ENCODE data around the gene PLEKHG5.
"Not testable (repeated sequence)": the region's sequence is repeated elsewhere in the genome, so short reads cannot be mapped to it uniquely, and the experiment has no call there.

Gene PLEKHG5

DNA sequence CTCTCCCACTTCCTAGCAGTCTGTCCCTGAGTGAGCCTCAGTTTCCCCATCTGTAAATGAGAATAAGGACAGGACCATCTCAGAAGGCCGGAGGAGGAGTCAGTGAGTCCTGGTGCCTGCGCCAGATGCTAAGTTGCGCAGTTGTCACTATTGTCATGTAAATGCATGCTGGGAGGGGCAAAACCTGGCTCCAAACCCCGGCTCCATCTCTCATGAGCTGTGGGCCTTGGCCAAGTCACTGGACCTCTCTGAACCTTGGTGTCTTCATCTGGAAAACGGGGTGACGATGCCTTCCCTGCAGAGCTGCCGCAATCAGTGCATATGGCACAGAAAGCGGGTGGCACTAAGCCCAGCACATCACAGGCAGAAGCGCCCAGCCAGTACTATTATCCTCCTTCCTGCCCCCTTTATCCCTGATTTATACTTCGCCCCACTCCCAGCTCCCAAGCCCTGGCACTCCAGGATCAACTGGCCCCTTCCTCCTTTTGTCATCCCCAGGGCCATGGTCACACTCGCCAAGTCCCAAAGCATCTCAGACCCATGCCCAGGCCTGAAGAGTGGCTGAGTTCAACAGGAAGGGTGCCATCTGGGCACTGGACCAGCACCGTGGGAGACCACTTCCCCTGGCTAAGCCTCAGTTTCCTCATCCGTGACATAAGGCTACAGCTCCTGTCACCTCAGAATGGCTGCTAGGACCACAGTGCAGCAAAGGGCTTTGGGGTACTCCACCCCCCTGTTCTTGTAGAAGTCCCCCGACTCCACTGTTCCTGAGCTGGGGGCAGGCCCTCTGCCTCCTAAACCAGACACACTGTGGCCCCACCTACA, 4.3 kb upstream of the PLEKHG5 start:
- DNase-seq, result no peak

DNA sequence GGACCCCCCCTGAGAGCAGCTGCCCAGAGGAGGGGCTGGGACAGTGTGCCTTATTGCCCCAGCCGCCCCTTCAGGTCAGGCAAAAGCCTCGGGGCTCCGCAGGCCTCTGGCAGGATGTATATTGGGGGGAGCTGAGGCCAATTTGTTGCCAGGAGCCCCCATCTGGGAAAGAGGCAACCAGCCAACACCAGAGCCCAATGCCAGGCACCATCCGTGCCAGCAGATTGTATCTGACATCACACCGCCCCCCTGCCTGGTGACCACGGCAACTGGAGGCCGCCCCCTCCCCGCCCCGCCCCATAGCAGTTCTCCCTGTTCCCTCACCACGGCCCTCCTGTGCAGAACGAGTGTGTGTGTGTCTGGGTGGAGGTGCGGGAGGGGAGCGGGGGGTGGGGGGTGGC, 3.6 kb upstream of the PLEKHG5 start:
- no peak for DNase-seq

DNA sequence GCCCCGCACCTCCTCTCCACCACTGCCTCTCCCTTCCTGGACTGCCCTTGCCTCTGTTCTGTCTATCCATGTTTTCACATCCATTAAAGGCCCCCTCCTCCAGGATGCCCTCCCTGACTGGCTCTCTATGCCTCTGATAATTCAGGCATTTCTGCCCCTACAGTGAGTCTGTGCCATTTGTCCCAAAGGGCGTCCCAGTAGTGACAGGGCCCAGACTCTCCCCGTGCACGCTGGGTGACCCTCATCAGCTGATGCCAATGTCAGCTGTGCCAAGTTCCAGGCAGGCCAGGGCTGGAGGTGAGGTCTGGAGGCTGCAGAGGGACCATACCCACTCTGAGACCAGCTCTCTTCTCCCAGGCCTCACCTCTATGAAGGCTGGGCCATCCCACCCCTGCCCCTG, 3.2 kb upstream of the PLEKHG5 start:
- DNase-seq, result no peak

DNA sequence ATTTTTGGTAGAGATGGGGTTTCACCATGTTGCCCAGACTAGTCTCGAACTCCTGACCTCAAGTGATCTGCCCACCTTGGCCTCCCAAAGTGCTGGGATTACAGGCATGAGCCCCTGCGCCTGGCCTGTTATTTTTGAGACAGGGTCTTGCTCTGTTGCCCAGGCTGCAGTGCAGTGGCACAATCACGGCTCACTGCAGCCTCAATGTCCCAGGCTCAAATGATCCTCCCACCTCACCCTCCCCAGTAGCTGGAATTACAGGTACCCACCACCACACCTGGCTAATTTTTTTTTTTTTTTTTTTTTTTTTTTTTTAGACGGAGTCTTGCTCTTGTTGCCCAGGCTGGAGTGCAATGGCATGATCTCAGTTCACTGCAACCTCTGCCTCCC, 2.4 kb upstream of the PLEKHG5 start:
- DNase-seq, result not testable (repeated sequence)

DNA sequence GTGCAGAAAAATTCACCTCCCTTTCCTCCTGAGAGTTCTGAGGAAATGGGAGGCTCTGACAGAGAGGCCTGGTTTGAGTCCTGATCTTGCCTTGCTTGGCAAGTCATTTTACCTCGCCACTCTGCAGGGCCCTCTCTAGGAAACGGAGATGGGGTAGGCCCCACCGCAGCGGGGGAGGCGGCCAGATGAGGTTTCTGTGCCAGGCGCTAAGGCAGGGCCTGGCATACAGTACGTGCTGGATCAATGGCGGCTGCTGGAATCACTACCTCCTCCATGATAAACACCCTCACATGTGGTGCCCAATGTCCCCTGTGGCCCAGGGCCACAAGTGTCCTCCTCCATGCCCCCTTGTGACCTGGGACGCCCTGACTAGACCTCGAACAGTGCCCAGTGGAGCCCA, 499 bp upstream of the PLEKHG5 start:
- no peak for DNase-seq

DNA sequence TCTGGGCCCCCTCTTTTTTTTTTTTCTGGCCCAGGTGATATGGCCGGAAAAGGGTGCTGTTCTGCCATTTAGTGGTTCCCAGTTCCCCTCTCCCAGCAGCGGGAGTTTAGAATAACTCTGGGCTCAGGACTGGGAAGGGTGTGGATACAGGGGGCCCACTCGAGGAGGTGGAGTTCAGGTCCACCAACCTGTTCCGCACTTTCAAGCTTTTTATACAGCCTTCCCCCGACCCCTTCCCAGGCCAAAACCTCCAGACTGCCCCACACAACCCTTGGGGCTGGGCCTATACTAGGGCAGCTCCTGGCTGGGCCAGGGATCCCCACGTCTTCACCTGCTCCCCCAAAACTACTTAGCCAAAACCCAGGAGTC, 402 bp downstream of the PLEKHG5 start:
- DNase-seq, result no peak

DNA sequence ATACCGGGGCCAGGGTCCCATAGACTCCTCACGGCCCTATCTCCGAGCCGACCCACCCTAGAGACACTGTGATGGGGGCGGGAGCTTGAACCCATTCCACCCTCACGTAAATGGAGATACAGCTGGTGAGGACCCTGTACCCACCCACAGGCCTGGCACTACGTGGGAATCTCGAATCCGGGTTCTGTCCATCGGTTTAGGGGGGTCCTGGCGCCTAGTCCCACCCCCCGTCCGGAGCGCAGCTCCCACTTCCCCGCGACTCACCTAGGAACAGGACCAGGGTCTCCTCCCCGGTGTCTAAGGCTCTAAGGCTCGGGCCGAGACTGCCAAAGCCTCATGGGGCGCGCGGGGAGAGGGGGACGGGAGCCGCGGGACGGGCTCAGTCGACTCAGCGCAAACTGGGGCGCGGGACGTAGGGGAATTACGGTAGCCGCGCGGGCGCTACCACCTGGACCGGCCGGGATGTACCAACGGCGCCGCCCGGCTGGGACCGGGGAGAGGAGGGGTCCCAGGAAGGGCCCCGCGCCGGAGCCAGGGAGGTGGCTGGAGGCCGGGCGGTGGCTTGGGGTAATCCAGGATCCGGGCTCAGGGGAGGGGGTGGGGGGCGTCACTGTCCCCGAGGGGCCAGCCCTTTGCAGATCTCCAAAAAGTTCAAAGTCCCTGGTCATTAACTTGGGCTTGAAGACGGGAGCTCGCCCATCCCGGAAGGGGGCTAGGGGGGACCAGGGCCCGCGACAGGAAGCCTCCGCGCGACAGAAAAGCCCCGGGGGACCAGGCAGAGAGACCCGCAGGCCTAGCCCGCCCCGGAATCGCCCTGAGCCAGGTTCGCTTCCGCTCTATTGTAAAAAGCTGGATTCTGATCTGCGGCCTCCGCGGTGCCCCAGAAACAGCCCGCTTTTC, 1.0 kb downstream of the PLEKHG5 start:
- no peak for DNase-seq

DNA sequence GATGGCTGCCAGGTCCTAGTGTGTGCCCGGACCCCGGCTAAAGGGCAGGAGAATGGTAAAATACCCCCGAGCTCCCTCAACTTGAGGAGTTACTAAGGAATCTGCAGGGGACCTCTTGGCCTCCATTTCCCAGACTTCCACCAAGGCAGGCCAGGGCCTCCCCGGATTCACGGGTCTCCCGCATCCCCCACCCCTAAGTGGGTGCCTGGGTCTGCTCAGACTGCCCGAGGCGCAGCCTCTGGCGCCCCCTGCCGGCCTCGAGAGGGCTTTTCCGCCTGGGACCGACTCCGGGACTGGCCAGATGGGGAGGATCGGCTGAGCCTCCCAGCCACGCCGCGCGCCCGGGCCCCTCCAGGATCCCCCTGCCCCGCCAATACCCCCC, 1.7 kb downstream of the PLEKHG5 start:
- peak in 1 of 2 donors; percentile 50 for DNase-seq

DNA sequence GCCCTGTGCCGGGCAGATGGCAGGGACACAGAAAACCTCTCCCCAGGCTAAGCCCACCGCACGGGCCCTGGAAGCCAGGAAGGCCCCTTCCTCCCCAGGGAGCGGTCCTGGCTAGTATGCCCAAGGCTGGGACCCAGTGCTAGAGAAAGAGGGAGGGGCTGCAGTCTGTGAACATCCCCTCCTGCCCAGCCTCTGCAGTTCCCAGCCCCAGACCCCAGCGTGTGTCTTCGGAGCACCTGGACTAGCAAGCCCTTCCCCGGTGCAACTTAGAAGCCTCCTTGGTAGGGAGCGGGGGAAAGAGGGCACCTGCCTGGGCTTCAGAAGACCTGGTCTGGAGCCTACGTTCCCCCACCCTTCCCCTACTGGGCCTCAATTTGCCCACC, 2.1 kb downstream of the PLEKHG5 start:
- no peak for DNase-seq

DNA sequence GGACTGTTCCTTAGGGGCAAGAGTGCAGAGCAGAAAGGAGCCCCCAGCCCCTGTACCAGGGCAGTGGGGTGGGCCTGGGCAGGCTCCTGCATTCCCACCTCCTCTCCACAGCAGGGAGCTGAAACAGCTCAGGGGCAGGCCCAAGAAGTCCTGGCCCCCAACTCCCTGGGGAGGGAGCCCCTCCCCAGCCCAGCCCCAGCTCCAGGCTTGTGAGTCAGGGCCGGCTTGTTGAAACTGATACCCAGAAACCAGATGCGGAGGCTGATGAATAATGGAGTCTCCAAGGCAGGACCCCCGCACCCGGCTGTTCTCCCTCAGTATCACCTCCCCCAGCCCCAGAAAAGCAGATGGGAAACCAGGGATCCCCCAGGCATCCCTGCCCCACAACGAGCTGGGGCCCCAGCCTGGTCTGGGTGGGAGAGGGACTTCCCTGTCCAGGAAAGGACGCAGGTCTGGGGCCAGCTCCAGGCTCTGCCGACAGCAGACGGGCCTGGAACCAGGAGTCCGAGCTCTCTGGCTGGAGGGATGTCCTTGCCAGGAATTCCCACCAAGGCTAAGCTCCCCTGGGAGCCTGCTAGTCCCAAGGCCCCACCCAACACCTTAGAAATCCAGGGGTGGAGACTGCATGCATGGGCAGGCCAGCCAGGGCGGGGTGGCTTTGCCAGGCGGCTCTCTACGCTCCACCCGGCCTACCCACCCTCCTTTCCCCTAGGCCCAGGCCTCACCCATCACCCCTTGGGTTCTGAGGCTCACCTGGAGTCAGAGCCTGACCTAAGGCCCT, 2.7 kb downstream of the PLEKHG5 start:
- DNase-seq, result no peak

DNA sequence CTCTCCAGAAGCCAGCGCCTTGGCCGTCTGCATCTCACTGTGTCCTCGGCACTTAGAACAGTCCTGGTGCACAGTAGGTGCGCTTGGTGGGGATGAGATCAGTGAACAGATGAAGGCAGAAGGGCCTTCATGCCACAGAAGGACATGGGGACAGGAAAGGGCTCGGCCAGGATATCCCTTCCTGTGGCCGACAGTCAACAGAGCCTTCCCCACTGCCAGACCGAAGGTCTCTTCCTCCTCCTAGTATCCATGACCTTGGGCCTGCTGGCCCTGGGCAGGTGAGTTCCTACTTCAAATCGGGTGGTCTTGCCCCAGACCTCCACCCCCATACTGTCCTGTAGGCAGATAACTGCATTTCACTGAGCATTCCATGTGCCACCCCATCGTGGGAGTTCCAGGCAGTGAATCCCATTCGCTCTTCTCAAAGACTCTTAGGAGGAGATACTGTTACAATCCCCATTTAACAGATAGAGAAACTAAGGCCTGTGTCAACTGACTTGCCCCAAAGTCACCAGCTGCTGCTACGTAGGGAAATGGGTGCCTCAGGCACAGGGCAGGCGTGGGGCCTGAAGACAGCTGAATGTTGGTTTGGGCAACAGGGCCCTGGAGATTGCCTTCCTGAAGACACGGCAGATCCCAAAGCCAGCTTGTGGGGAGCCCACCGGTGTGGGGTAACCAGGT, 3.5 kb downstream of the PLEKHG5 start:
- no peak for DNase-seq

DNA sequence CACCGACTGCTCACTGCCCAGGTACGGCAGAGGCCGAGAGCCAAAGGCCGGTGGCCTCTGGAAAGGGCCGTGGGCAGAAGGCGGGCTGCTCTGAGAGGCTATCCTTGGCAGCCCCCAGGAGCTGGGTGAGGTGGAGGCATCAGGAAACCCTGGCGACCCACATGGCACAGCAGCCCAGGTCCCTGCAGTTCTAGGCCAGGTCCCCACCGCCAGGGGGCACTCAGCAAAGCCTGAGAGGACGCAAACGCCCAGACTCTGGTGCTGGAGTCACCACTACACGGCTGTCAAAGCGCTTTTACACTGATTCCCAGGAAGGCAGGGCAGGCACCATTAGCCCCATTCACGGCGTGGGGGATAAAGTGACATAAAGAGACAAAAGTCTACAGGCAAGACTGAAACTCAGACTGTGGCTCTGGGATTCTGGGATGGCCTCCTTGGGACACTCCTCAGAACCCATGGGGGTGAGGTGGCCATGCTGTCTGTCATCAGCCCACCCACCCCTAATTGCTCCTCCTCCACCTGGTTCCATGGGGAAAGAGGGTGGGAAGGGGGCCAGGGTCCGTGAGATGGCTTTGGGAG, 4.9 kb downstream of the PLEKHG5 start:
- peak; percentile 43 to 56 for DNase-seq

DNA sequence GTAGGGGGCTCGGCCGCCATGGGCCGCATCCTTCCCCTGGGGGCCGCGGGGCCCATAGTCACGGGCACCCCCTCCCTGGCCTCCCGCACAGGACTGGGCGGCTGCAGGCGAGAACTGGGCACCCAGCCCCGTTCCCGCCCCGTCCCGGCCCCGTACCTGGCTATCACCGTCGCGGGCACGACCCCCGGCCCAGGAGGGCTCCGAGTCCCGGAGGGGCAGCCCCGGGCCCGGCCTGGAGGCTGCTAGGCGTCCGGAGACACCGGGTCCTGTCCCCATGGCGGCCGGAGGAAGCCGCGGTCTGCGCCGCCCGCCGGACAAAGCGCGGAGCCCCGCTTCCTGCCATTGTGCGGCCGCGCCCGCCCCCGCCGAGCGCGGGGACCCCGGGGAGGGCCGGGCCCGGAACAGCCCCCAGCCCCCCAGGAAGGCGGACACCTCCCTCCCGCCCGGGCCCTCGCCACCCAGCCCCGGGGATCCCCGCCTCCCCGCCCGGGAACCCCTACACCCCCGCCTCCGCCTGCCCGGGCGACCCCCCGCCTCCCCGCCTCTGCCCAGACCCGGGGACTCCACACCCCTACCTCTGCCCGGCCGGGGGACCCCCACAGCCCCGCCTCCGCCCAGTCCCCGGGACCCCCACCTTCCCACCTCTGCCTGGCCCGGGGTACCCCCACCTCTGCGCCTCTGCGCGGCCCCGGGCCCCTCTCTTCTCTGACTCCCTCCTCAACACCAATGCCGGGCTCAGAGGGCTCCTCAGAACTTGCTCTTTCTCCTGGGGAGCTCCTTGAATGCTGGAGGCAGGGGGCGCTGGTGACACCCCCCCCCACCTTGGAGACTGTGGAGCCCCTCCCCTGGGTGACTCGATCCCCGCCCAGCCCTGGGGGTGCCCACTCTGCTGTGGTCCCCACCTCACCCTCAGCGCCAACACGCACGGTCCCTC, 6.0 kb downstream of the PLEKHG5 start:
- no peak for DNase-seq

DNA sequence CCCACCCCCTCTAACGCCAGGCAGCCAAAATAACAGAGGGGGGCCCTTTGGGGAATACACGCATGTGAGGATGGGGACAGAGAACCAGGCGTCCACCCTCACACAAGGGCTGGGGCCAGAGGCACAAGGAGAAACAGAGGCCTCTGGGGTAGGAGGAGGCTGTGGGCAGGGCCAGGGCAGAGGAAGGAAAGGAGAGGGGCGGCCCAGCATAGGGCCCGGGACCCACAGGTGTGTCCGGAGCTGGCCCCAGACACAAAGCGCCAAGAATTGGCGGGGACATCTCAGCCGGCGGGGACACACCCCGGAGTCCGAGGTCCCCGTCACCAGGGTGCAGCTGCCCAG, 6.7 kb downstream of the PLEKHG5 start:
- no peak for DNase-seq

DNA sequence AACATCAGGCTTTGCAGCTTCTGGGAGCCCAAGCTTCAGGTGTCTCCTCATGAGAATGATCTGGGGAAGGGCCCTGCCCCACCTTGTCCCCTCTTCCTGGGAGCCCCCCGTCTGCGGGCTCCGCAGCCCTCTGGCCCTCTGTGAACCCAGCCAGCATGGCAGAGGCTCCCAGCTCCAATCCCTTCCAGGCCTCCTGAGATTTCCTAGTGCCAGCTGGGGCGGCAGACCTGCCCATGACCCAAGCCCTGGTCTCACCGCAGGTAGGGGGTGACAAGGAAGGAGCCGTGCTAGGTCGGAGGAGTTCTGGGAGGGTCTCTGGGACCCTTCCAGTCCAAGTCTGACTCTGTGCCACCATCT, 7.7 kb downstream of the PLEKHG5 start:
- no peak for DNase-seq

DNA sequence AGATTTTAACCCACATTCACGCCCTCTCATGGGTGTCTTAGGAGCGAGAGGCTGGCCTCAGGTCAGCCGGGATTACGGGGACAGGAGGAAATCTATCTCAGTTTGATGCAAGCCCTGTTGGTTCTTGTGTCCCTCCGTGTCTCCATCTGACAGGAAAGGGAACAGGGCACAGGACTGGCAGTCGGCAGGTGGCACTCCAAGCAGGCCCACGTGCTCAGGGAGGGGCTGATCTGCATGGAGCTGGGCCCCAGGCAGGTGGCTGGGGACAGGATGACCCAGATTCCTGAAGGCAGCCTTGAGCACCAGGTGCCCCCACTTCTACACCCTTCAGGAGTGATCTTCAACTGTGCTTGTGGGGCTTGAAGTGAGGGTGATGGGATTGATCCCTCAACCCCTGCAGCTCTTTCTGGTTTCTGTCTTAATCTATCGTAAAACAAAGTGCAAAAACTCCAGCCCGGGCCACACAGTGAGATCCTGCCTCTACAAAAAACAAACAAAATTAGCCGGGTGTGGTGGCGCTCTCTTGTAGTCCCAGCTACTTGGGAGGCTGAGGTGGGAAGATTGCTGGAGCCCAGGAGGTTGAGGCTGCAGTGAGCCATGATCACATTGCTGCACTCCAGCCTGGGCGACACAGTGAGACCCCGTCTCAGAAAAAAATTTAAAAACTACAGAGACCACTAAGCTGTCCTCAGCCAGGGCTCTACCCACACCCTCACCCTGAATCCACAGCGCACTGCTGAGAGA, 8.3 kb downstream of the PLEKHG5 start:
- DNase-seq, result no peak

DNA sequence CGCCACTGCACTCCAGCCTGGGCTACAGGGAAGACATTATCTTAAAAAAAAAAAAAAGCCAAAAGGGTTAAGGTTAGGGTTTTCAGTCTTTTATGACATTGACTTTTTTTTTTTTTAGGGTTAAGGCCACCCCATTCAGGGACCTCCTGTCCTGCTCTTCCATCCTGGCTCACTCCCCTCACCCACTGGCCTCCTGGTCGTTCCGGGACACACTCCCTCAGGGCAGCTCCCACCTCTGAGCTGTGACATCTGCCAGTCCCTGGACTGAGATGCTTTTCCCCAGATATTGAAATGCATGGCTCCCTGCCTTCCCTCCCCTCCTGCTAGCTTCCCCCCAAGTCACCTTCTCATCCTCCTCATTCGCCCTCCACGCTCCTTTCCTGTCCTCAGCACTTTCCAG, 9.6 kb downstream of the PLEKHG5 start:
- no peak for DNase-seq

DNA sequence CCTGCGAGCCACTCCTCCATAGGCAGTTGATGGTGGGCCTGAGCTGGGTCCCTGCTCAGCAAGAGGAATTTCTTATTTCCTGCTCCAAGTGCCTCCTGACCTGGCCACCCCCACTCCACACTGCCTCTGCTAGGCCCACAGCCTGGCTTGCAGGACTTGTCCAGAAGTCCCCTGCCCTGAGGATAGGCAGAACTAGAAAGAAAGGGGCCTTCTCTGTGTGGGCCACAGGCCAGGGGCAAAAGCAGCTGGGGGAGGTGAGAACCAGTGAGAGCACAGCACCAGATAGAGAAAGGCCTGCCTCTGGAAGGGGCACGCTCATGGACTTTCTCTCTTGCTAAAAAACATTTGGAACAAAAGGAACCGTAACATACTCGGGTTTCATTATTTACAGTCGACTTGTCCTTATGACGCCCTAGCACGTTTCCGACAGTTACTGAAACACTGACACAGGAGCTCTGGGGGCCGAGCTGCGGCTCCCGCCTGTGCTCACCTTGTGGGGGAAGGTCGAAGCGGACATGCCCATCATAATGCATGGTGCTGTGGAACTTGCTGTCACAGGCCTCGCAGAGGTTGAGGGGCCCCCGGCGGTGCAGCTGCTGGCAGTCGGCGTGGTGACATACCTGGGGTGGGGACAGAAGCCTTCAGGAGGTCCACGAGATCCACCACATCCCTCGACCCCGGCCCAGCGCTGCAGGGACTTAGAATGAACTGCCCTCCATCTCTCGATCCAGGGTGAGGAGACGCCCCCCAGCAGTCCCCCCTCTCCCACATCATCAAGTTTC, 14.2 kb downstream of the PLEKHG5 start:
- no peak for DNase-seq

DNA sequence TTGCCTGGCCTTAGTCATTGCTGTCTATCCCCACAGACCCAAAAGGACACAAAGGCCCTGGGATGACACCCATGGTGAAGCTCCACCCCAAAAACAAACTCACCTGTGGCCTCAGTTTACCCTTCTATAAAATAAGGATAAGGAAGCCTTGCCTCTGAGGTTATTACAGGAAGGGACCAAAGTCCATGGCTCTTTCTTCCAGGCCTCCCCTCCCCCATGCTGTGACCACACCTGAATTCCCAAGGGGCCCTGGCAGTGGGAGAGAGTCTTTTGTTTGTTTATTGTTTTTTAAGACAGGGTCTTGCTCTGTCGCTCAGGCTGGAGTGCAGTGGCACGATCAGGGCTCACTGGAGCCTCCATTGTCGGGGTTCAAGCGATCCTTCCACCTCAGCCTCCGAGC, 15.0 kb downstream of the PLEKHG5 start:
- no peak for DNase-seq

Measured in hippocampal formation (tissue), 2 donors.